CD8-positive, alpha-beta memory T cell (primary cell): ENCODE data around the gene RAPGEF5. TPM values are rescaled to one million over a fixed set of nuclear protein-coding genes. Genes with fewer than 3 reads are reported as not detected.
"Not testable (repeated sequence)": the region's sequence is repeated elsewhere in the genome, so short reads cannot be mapped to it uniquely, and the experiment has no call there.

Experiments used
- CTCF ChIA-PET: fragments of 350-600 bp; sonication (Branson Sonifier 250); formaldehyde crosslinking; loops from one replicate; lab custom pipeline; 2021; ENCODE audit warnings: antibody characterized with exemption; lab: Charles Lee
- POLR2A ChIA-PET: fragments of 350-600 bp; sonication (Branson Sonifier 250); formaldehyde crosslinking; loops from one replicate; lab custom pipeline; 2021; ENCODE audit warnings: antibody characterized with exemption; lab: Charles Lee
- DNase-seq, 5 donors: peaks; one replicate each; pipeline versions ENCODE4 v3.0.0 to v3.0.0-alpha.2; 2020 to 2022; ENCODE audit warnings: mixed read lengths in 1 of 5
- H3K27ac ChIP-seq: one replicate; pipeline ENCODE4 v1.7.0; 2013; ENCODE audit warnings: low read depth, mild to moderate bottlenecking, low read length, moderate library complexity
- H3K27me3 ChIP-seq: 2 replicates; pipeline ENCODE4 v1.7.0; 2013; ENCODE audit warnings: low read length, mild to moderate bottlenecking; ENCODE audit not compliant: insufficient read depth, poor library complexity, severe bottlenecking
- H3K36me3 ChIP-seq: 2 replicates; pipeline ENCODE4 v1.7.0; 2013; ENCODE audit warnings: mild to moderate bottlenecking, low read length, moderate library complexity; ENCODE audit not compliant: insufficient read depth
- H3K4me1 ChIP-seq: 2 replicates; pipeline ENCODE4 v1.7.0; 2013; ENCODE audit warnings: mild to moderate bottlenecking, low read length, moderate library complexity; ENCODE audit not compliant: insufficient read depth
- H3K4me3 ChIP-seq: 2 replicates; pipeline ENCODE4 v1.7.0; 2013; ENCODE audit warnings: mild to moderate bottlenecking, low read length
- H3K9me3 ChIP-seq: 2 replicates; pipeline ENCODE4 v1.7.0; 2013; ENCODE audit warnings: mild to moderate bottlenecking, low read length
- H3K27ac Mint-ChIP-seq, 8 donors: one replicate each; pipeline ENCODE4 v1.8.0; 2020 to 2021; ENCODE audit warnings: mixed read lengths in 8 of 8, mild to moderate bottlenecking in 6 of 8, inconsistent platforms in 3 of 8, moderate library complexity in 3 of 8
- H3K27me3 Mint-ChIP-seq, 2 donors: one replicate each; pipeline ENCODE4 v1.8.0; 2020 to 2021; ENCODE audit warnings: mixed read lengths in 2 of 2, mild to moderate bottlenecking in 1 of 2, moderate library complexity in 1 of 2
- H3K36me3 Mint-ChIP-seq, 3 donors: one replicate each; pipeline ENCODE4 v1.8.0; 2020 to 2021; ENCODE audit warnings: mixed read lengths in 3 of 3, inconsistent platforms in 1 of 3, mild to moderate bottlenecking in 1 of 3
- H3K4me1 Mint-ChIP-seq, 3 donors: one replicate each; pipeline ENCODE4 v1.8.0; 2020 to 2021; ENCODE audit warnings: mixed read lengths in 3 of 3, inconsistent platforms in 1 of 3, mild to moderate bottlenecking in 1 of 3
- H3K4me3 Mint-ChIP-seq, 7 donors: one replicate each; pipeline ENCODE4 v1.8.0; 2020 to 2021; ENCODE audit warnings: mixed read lengths in 7 of 7, mild to moderate bottlenecking in 6 of 7, moderate library complexity in 4 of 7, inconsistent platforms in 2 of 7
- H3K9me3 Mint-ChIP-seq, 5 donors: one replicate each; pipeline ENCODE4 v1.8.0; 2020 to 2022; ENCODE audit warnings: mixed read lengths in 5 of 5, mild to moderate bottlenecking in 3 of 5, moderate library complexity in 2 of 5, inconsistent platforms in 1 of 5
- polyA plus RNA-seq: library from polyadenylated mRNA; unstranded; fragments of 300-500 nt; fragmentation: Illumina TruSeq; gene quantifications from one replicate; pipeline ENCODE4 v1.2.3, GENCODE V29; 2021
- total RNA-seq, 2 experiments: library from RNA; stranded (reverse); gene quantifications; one replicate each; pipeline ENCODE4 v1.2.3, GENCODE V29; 2021

RAPGEF5 gene
- total and polyA plus RNA-seq, 3 experiments from 2014 or later: 0.13 to 0.86 (median 0.50) TPM

GRCh38 chr7:22109761-22110160 lies 247.2 kb downstream of the RAPGEF5 start:
- Mint-ChIP-seq H3K36me3 (peaks cover 0 to 1% (median 0%) of the 10 kb centered on the region in 3 donors), H3K4me1 (no peaks in the 10 kb centered on the region), H3K4me3 (no peak overlapping the region), H3K27ac (no peak overlapping the region), H3K9me3 (no peaks in the 10 kb centered on the region), H3K27me3 (peaks cover 6 to 15% of the 10 kb centered on the region in 2 donors)
- Histone ChIP-seq H3K4me1 (no peaks in the 10 kb centered on the region), H3K27ac (no peak overlapping the region), H3K9me3 (no peaks in the 10 kb centered on the region), H3K4me3 (no peak overlapping the region), H3K27me3 (no peaks in the 10 kb centered on the region), H3K36me3 (no peaks in the 10 kb centered on the region)
- ChIA-PET CTCF (interaction anchor here (0.8 to 3.5 kb wide), 11 partner anchors 12 to 391 kb away, joined by 3 to 15 read pairs (median 4); partner anchors contain the start of gene STEAP1B), POLR2A (no interaction called here)
- DNase-seq: no peak

GRCh38 chr7:22108151-22108845 lies 248.7 kb downstream of the RAPGEF5 start:
- ChIA-PET CTCF (interaction anchor here (0.9 to 3.5 kb wide), 3 partner anchors 12 to 377 kb away, joined by 3 to 15 read pairs (median 3); no protein-coding TSS in a partner anchor), POLR2A (no interaction called here)
- H3K4me1 ChIP-seq: no peaks in the 10 kb centered on the region
- Mint-ChIP-seq H3K27me3 (peaks cover 1 to 18% of the 10 kb centered on the region in 2 donors), H3K27ac (no peak overlapping the region), H3K36me3 (no peaks in the 10 kb centered on the region), H3K9me3 (no peaks in the 10 kb centered on the region), H3K4me1 (peaks cover 3 to 4% (median 4%) of the 10 kb centered on the region in 3 donors), H3K4me3 (no peak overlapping the region)
- no peaks in the 10 kb centered on the region for H3K36me3 ChIP-seq
- no peak for DNase-seq
- no peak overlapping the region for H3K4me3 ChIP-seq
- no peak overlapping the region for H3K27ac ChIP-seq
- H3K9me3 ChIP-seq: no peaks in the 10 kb centered on the region
- H3K27me3 ChIP-seq: no peaks in the 10 kb centered on the region

- POLR2A ChIA-PET: no interaction called here
These were observed 251.4 kb downstream of the RAPGEF5 start for GRCh38 chr7:22105550-22105949.

GRCh38 chr7:22094413-22095342 lies 262.3 kb downstream of the RAPGEF5 start:
- no peaks in the 10 kb centered on the region for H3K27me3 ChIP-seq
- CTCF ChIA-PET: interaction anchor here (1.9 kb wide), 1 partner anchor 12 kb away, joined by 8 read pairs; no protein-coding TSS in a partner anchor
- Mint-ChIP-seq H3K27ac (no peak overlapping the region), H3K4me1 (no peaks in the 10 kb centered on the region), H3K4me3 (no peak overlapping the region), H3K36me3 (no peaks in the 10 kb centered on the region), H3K9me3 (no peaks in the 10 kb centered on the region), H3K27me3 (peaks cover 4 to 6% of the 10 kb centered on the region in 2 donors)
- no peaks in the 10 kb centered on the region for H3K4me1 ChIP-seq
- DNase-seq: no peak
- H3K9me3 ChIP-seq: no peaks in the 10 kb centered on the region
- no peak overlapping the region for H3K27ac ChIP-seq
- H3K4me3 ChIP-seq: no peak overlapping the region
- POLR2A ChIA-PET: interaction anchor here (0.7 kb wide), 1 partner anchor 355 kb away, joined by 3 read pairs; no protein-coding TSS in a partner anchor
- no peaks in the 10 kb centered on the region for H3K36me3 ChIP-seq

More at GRCh38 chr7:22105550-22105949, 251.4 kb downstream of the RAPGEF5 start:
- Histone ChIP-seq H3K9me3 (no peaks in the 10 kb centered on the region), H3K4me3 (no peak overlapping the region), H3K27ac (no peak overlapping the region), H3K4me1 (no peaks in the 10 kb centered on the region), H3K36me3 (no peaks in the 10 kb centered on the region), H3K27me3 (no peaks in the 10 kb centered on the region)
- Mint-ChIP-seq H3K4me3 (no peak overlapping the region), H3K36me3 (no peaks in the 10 kb centered on the region), H3K4me1 (peaks cover 3 to 7% (median 4%) of the 10 kb centered on the region in 3 donors), H3K27ac (no peak overlapping the region), H3K27me3 (peaks cover 1 to 29% of the 10 kb centered on the region in 2 donors), H3K9me3 (no peaks in the 10 kb centered on the region)
- CTCF ChIA-PET: no interaction called here
- no peak for DNase-seq

- no peak overlapping the region for H3K27ac Mint-ChIP-seq
- H3K36me3 Mint-ChIP-seq: no peaks in the 10 kb centered on the region
- H3K27ac ChIP-seq: no peak overlapping the region
- H3K4me1 Mint-ChIP-seq: no peaks in the 10 kb centered on the region
- no peaks in the 10 kb centered on the region for H3K27me3 ChIP-seq
- H3K9me3 ChIP-seq: no peaks in the 10 kb centered on the region
- H3K9me3 Mint-ChIP-seq: no peaks in the 10 kb centered on the region
- H3K36me3 ChIP-seq: no peaks in the 10 kb centered on the region
- no peak overlapping the region for H3K4me3 Mint-ChIP-seq
- POLR2A ChIA-PET: no interaction called here
- H3K4me3 ChIP-seq: no peak overlapping the region
- peaks cover 4 to 6% of the 10 kb centered on the region in 2 donors for H3K27me3 Mint-ChIP-seq
- DNase-seq: no peak
- H3K4me1 ChIP-seq: no peaks in the 10 kb centered on the region
- CTCF ChIA-PET: interaction anchor here (1.9 to 2.7 kb wide), 2 partner anchors 9 to 11 kb away, joined by 8 to 14 read pairs; no protein-coding TSS in a partner anchor
These were observed 263.0 kb downstream of the RAPGEF5 start for GRCh38 chr7:22093936-22094335.

- H3K36me3 ChIP-seq: no peaks in the 10 kb centered on the region
These were observed 264.0 kb downstream of the RAPGEF5 start for GRCh38 chr7:22093001-22093400.

GRCh38 chr7:22090958-22091525 lies 265.9 kb downstream of the RAPGEF5 start:
- H3K9me3 Mint-ChIP-seq, H3K4me3 ChIP-seq, H3K4me1 ChIP-seq, H3K27ac Mint-ChIP-seq, H3K4me1 Mint-ChIP-seq, POLR2A ChIA-PET, H3K36me3 ChIP-seq, DNase-seq, H3K27me3 Mint-ChIP-seq, H3K36me3 Mint-ChIP-seq, H3K27ac ChIP-seq, H3K27me3 ChIP-seq, H3K9me3 ChIP-seq: not testable (repeated sequence)
- CTCF ChIA-PET: interaction anchor here (0.7 to 1.7 kb wide), 2 partner anchors 9 to 12 kb away, joined by 3 to 8 read pairs; no protein-coding TSS in a partner anchor
- peak overlapping the region in 1 of 7 donors; percentile 25 for H3K4me3 Mint-ChIP-seq

More at GRCh38 chr7:22093001-22093400, 264.0 kb downstream of the RAPGEF5 start:
- POLR2A ChIA-PET: interaction anchor here (0.5 kb wide), 1 partner anchor 764 kb away, joined by 4 read pairs; no protein-coding TSS in a partner anchor
- H3K27ac Mint-ChIP-seq: no peak overlapping the region
- no peaks in the 10 kb centered on the region for H3K4me1 ChIP-seq
- H3K9me3 Mint-ChIP-seq: no peaks in the 10 kb centered on the region
- CTCF ChIA-PET: interaction anchor here (1.9 to 2.7 kb wide), 2 partner anchors 10 kb away, joined by 8 to 14 read pairs; no protein-coding TSS in a partner anchor
- H3K27me3 Mint-ChIP-seq: peaks cover 4 to 6% of the 10 kb centered on the region in 2 donors
- no peaks in the 10 kb centered on the region for H3K27me3 ChIP-seq
- H3K4me3 ChIP-seq: no peak overlapping the region
- no peaks in the 10 kb centered on the region for H3K4me1 Mint-ChIP-seq
- no peak for DNase-seq
- no peak overlapping the region for H3K27ac ChIP-seq
- no peaks in the 10 kb centered on the region for H3K36me3 Mint-ChIP-seq
- no peak overlapping the region for H3K4me3 Mint-ChIP-seq
- no peaks in the 10 kb centered on the region for H3K9me3 ChIP-seq
